ENCODE results near the gene PARVA. TPM values are rescaled to one million over a fixed set of nuclear protein-coding genes. Genes with fewer than 3 reads are reported as not detected.

PARVA gene
- polyA plus RNA-seq, 1 donor = 100 TPM

DNA sequence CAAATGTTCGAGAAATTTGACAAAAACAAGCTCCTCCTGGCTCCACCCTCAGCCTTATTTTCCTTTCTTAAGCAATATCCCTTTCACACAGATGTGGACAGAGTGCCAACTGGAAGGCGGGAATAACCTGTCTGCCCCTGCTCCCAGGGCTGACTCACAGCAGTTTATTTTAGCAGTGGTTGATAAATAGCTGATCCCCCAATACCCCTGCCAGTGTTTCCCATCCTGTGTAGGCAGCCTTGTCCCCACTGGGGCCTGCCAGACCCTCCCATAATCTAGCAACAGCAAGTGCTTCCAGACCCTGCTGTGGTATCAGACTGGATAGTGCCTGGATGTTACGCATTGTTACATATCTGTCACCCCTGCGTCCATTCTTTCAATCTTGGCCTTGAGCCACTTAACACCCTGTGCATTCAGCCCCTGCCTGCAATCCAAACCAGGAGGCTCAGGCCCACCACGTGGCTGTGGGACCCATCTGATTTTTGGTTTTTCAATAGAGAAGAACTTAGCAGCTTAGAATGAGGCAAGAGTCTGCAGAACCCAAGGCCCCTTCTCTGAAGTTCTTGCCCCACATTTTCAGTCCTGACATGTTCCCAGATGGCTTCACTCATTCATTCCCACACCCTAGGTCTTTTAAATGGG lies 53.7 kb downstream of the PARVA start:
- DNase-seq = no peak

GRCh38 chr11:12432507-12432906 lies 55.1 kb downstream of the PARVA start:
- DNase-seq = no peak

DNA sequence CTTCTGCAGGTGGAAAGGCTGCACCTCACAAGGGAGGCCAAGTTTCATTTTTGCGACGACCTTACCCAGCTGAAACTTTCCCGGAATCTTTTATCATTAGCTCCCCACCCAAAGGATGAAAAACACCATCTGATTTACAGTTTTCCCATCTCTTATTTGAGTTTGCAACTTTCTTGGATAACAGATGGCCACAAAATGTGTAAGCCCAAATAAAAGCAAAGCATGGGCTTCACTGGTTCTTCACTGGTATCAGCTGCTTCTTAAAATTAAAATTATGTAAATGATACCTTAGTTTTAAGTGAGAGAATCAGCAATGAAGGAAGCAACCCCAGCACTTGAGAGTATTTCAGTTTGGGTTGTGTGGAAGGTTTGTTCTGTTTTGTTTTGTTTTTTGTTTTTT lies 55.8 kb downstream of the PARVA start:
- no peak for DNase-seq

DNA sequence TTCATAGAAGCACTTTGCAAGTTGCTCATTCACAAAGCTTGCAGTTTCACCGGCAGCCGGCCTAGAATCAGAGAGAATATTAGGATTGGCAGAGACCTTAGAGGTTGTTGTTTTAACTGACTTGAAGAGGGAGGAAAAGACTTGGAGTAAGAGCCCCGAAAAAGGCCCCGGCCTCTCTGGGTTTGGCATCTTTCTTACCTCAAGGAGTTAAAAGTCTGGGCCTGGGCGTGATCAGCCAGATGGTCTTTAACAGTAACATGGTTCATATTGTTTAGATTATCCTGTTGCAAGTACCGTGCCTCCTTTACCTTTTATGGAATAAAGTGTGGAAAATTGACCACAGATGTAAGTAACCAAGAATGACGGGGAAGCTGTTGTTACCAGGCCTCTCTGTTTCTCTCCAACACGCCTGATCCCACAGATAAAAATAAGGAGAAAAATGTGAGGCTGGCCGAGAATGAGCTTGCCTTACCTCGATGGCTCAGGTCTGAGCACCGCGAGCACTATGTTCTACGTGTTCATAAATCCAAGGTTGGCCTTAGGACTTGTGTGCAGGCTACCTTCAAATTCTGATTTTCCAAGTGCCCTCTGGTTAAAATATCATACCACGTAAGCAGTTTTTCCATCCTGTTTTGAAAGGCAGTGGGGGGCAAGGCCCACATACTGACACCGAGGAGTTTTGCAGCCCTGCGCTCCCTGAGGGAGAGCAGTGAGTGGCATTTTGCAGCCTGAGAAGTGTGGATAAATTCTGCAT lies 56.4 kb downstream of the PARVA start:
- DNase-seq = no peak

DNA sequence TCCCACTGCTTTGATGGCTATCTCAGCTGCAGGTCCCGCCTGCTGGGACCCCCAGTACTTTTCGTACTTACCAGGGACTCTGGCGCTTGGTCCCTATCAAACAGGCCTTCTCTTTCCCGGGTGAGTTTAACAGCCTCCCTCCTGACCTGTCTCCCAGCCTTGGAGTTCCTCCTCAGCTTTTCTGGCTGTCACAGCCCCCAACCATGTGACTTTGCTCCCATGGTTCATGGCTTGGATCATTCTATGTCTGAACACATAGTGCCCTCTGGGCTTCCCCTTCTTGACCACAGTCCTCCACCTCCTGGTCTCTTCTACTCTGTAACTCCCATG lies 56.9 kb downstream of the PARVA start:
- DNase-seq = no peak

DNA sequence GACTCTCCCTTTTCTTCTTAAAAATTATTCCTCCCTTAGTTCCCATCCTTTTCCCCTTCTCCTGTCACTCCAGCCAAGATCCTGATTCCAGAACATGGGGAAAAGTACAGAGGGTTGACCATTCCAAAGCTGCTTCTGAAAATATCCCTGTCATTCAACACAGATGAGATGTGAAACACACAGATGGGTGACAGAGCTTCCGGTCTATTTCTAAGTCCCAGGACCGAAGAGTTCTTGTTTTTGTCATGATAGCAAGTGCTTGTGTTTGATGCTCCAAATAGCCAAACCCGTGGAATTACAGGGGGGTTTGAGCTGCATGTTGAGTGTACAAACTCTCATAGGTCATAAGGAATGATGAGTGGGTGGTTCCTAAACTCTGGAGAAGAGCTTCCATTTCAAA lies 57.9 kb downstream of the PARVA start:
- DNase-seq = no peak

DNA sequence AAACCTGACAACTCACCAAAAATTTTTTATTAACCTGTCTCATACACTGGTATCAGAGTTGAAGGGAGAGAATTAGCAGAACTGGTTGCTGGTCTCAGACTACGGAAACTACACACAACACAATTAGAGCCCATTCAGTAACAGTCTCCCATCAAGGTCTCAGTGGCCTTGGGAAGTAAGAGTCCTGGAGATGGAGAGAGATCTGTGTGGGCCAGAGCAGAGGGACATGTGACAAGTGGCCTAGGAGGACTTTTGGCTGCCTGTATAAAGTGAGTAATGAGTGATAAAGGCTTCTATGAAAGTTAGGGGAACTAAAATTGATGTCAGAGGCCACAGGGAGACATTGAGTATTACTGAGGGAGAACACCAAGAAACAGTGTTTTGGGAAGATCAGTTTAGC lies 58.9 kb downstream of the PARVA start:
- no peak for DNase-seq

GRCh38 chr11:12438291-12438690 lies 60.9 kb downstream of the PARVA start:
- DNase-seq = no peak

DNA sequence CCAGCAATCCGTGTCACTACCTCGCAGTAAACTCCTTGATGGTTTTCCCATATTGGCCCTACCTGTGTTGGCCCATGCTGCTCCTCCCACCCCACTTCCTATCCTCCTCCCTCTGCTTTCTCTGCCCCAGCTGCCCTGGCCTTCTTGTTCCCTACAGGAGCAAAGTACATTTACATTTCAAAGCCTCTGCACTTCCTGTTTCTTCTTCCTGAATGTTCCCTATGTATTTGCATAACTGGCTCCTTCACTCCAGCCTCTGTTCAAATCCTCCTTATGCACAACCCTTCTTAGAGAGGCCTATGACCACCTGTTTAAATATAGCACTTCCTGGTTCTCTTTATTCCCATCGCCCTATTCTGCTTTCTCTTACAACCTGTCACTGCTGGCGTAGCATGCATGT lies 62.2 kb downstream of the PARVA start:
- DNase-seq = no peak

DNA sequence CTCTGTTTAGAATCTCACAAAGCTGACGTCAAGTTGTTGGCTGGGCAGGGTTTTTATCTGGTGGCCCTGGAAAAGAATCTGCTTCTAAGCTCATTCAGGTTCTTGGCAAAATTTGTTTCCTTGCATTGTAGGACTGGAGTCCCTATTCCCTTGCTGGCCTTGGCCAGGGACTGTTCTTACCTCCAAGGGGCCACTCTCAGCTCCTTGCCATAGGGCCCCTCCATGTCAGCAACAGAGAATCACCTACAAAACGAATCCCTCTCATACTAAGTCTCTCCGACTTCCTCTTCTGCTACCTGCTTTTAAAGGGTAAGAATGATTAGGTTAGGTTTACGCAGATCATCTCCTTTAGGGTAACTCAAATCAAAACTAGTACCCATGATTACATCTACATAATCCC lies 63.2 kb downstream of the PARVA start:
- no peak for DNase-seq

- no peak for DNase-seq
Measured at GRCh38 chr11:12441231-12441861, 64.0 kb downstream of the PARVA start.

- DNase-seq = no peak
Measured at GRCh38 chr11:12444601-12445000, 67.2 kb downstream of the PARVA start.

- no peak for DNase-seq
Measured at GRCh38 chr11:12445001-12445400, 67.6 kb downstream of the PARVA start.

DNA sequence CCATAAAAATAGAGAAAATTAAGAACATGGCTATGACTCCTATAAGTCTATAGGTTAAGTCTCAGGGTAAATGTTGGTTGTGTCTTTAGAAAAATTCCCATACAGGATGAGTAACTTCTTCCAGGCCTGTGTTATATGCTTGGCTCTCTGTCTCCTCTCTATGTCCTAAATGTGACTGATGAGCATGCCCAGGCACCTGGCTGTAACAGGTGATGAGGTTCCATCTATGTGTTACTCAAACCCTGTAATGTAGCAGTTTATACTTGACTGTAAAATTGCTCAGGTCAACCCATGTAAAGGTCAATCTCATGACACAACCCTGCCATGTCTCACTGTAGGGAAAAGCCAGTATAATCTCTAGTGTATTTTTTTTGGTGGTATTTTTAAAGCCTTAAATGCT lies 69.5 kb downstream of the PARVA start:
- no peak for DNase-seq

GRCh38 chr11:12448131-12448939 lies 71.0 kb downstream of the PARVA start:
- no peak for DNase-seq

DNA sequence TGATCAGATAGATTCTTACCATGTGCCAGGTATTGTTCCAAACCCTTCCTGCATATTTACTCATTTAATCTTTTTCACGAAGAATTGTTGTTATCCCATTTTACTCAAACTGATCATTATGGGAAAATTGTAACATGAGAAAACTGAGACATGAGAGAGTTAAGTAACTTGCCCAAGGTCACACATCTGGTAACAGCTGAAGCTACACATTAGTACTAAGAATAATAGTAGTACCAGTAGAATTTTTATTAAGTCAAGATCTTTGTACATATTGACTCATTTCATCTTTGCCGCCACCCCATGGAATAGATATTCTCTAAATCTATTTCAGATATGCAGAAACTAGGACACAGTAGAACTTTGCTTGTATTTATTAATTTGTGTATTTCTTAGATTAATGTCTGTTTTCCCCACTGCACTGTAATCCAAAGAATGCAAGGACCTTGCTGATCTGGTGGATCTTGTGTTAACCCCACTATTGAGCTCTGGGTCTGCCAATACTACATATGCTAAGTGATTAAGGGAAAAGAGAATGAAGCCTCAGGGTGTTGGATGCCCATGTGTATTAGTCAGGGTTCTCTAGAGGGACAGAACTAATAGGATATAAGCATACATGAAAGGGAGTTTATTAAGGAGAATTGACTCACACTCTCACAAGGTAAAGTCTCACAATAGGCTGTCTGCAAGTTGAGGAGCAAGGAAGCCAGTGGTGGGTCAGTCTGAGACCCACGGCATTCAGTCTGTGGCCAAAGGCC lies 72.8 kb downstream of the PARVA start:
- no peak for DNase-seq

DNA sequence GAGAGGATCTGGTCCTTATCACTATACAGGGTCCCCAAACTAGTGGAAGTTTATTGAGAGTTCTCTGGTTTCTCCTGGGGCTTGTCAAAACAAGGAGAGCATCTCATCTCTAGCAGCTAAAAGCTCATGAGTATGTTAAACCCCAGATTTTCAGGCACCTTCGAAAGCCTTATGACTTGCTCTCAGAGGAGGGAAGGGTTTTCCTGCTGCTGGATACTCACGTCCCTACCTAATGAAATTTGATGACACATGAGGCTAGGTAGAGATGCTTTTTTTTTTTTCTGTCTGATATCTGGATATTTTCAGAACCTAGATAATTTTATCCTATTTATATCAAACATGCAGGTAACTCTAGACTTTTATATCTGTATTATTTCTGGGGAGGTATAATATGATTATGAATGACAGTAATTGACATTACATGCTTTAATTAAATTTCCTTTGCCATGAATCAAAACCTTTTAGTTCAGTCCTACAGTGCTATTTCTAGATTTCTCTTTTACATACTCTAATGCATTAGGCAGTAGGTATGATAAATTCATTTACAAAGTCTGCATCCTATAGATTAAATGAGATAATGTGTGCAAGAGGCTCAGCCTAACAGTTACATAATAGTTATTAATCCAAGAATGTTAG lies 73.9 kb downstream of the PARVA start:
- DNase-seq = no peak

- no peak for DNase-seq
Measured at GRCh38 chr11:12453243-12453642, 75.9 kb downstream of the PARVA start.

DNA sequence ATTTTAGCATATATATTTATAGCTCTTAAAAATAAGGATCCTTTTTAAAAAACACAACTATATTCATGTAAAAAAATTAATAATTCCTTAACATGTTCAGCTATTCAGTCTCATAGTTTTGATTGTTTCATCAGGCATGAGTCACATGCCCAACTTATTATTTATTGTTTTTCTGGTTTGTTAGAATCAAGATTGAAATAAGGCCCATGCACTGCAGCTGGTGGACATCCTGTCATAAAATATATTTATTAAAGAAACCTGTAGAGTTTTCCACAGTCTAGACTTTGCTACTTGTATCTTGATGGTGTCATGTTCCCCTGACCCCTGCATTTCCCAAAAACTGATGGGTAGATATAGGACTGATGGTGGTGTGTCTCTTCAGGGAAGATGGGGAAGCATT lies 77.4 kb downstream of the PARVA start:
- no peak for DNase-seq

GRCh38 chr11:12455938-12456337 lies 78.6 kb downstream of the PARVA start:
- DNase-seq = no peak
